Ascending aorta (tissue), 2 donors: ENCODE data around the gene PLCH1. TPM values are rescaled to one million over a fixed set of nuclear protein-coding genes. Genes with fewer than 3 reads are reported as not detected.

Experiments used
- DNase-seq, 2 donors: peaks; one replicate each; pipeline ENCODE4 v3.0.0-alpha.2; 2019; ENCODE audit warnings: low spot score in 2 of 2
- H3K27ac ChIP-seq, 2 donors: fragments of 200-600 bp; sonication (generic); one replicate each; pipeline ENCODE4 v1.5.1; 2016 to 2017; ENCODE audit warnings: mild to moderate bottlenecking in 1 of 2
- H3K27me3 ChIP-seq: fragments of 200-600 bp; sonication (generic); one replicate; pipeline ENCODE4 v1.5.1; 2017
- H3K36me3 ChIP-seq, 2 donors: fragments of 200-600 bp; sonication (generic); one replicate each; pipeline ENCODE4 v1.5.1; 2016
- H3K4me1 ChIP-seq, 2 donors: fragments of 200-600 bp; sonication (generic); one replicate each; pipeline ENCODE4 v1.5.1; 2016 to 2017; ENCODE audit warnings: mild to moderate bottlenecking in 1 of 2
- H3K4me3 ChIP-seq, 2 donors: fragments of 200-600 bp; sonication (generic); one replicate each; pipeline ENCODE4 v1.5.1; 2016 to 2017; ENCODE audit warnings: mild to moderate bottlenecking in 1 of 2
- H3K9me3 ChIP-seq, 2 donors: fragments of 200-600 bp; sonication (generic); one replicate each; pipeline ENCODE4 v1.5.1; 2016
- intact Hi-C: fragments of 100-400 bp; cut with DNase I; formaldehyde crosslinking; loops from one replicate; pipeline ENCODE4 v1.15.1; 2023
- total RNA-seq: library from RNA; depleted of rRNA; stranded (reverse); fragments of >200 nt; gene quantifications from one replicate; pipeline ENCODE4 v1.1.0, GENCODE V29; 2016
- TF ChIP-seq, protein P1 (sequence below), 3 experiments: fragments of 200-600 bp in 2 of 3; fragments of 450-650 bp in 1 of 3; sonication (generic) in 2 of 3; IDR thresholded peaks; one replicate each; pipeline ENCODE4 v1.5.1; 2016 to 2019; ENCODE audit warnings: antibody characterized with exemption in 3 of 3, mild to moderate bottlenecking in 1 of 3, moderate library complexity in 1 of 3

PLCH1 gene
- total RNA-seq, 1 donor from 2014 or later: not detected

DNA sequence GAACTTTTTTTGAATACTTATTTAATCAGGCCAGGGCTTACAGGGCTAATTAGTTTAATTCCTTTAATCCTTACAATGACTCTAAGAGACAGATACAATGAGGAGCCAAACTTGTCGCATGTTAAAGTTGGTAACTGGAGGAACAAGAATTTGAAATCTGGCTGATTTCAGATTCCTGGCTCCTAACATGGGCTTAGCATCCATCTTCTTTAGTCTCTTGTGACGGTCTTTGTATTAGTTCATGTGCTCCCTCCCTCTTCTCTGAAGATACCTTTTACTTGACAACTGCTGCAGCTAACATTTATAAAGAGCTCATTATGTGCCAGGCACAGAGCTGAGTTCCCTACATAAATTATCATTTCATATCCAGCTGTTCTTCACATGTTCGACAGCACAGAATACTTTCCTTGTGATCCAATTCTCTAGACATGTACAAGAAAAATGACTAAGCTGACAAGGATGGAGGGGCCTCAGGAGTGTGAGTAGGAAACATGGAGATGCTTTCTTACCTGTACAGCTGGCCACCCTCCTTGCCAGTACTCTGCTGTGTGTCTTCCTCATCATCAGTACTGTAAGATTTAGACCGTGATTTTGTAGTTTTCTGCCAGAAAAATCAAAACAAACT lies 244.6 kb downstream of the PLCH1 start:
- Histone ChIP-seq H3K4me1 (no peaks in the 10 kb centered on the region), H3K9me3 (no peaks in the 10 kb centered on the region), H3K36me3 (no peaks in the 10 kb centered on the region), H3K4me3 (no peak overlapping the region), H3K27ac (no peak overlapping the region), H3K27me3 (no peaks in the 10 kb centered on the region)
- DNase-seq: no peak
- TF ChIP-seq, protein P1, sequence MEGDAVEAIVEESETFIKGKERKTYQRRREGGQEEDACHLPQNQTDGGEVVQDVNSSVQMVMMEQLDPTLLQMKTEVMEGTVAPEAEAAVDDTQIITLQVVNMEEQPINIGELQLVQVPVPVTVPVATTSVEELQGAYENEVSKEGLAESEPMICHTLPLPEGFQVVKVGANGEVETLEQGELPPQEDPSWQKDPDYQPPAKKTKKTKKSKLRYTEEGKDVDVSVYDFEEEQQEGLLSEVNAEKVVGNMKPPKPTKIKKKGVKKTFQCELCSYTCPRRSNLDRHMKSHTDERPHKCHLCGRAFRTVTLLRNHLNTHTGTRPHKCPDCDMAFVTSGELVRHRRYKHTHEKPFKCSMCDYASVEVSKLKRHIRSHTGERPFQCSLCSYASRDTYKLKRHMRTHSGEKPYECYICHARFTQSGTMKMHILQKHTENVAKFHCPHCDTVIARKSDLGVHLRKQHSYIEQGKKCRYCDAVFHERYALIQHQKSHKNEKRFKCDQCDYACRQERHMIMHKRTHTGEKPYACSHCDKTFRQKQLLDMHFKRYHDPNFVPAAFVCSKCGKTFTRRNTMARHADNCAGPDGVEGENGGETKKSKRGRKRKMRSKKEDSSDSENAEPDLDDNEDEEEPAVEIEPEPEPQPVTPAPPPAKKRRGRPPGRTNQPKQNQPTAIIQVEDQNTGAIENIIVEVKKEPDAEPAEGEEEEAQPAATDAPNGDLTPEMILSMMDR (IDR thresholded peaks at IDR 0.05): no peak
- intact Hi-C loops: no loop called here

DNA sequence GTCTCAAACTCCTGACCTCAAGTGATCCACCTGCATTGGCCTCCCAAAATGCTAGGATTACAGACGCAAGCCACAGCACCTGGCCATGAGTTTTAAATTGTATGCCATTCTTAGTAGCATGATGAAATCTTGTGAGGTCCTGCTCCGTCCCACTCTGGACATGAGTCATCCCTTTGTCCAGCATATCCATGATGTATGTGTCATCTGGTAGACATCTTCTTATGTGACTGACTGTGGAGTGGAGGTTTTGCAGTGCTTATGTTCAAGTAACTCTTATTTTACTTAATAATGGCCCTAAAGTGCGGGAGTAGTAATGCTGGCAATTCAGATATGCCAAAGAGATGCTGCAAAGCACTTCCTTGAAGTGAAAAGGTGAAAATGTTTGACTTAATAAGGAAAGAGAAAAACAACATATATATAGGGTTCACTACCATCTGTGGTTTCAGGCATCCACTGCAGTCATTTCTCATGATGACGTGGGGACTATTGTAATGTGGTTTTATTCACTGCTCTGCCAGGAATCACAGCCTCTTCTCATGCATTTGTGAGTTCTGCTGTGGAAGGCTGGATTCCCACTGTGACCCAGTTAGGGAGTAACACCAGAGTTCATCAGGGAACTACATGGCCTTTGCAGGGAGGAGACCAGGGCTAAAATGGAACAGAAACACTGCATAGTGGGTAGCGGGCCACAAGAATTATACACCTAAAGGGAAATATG lies 246.8 kb downstream of the PLCH1 start:
- no peaks in the 10 kb centered on the region for H3K27me3 ChIP-seq
- no peaks in the 10 kb centered on the region for H3K9me3 ChIP-seq
- H3K4me1 ChIP-seq: no peaks in the 10 kb centered on the region
- TF ChIP-seq, protein P1 (IDR thresholded peaks at IDR 0.05): no peak
- no peaks in the 10 kb centered on the region for H3K36me3 ChIP-seq
- DNase-seq: no peak
- H3K4me3 ChIP-seq: no peak overlapping the region
- intact Hi-C loops: no loop called here
- no peak overlapping the region for H3K27ac ChIP-seq

DNA sequence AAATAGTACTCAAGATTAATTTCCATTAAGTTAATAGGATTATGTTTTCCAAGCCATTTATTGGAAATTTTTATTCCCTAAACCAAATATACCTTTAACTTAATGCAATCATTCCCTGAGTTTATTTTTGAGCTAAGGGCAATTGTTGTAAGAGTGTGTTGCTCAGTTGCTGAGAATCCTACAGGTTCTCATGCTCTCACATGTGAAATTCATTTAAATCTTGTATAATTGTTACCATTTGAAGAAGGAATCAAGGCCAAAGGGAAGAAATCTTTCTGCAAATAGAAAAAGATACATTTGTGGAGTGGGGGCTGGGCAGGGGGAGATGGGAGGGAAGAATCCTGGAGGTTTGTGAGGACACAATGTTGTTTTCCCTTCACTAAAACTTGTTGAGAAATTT lies 248.7 kb downstream of the PLCH1 start:
- Histone ChIP-seq H3K27ac (no peak overlapping the region), H3K27me3 (no peaks in the 10 kb centered on the region), H3K9me3 (no peaks in the 10 kb centered on the region), H3K4me1 (no peaks in the 10 kb centered on the region), H3K4me3 (no peak overlapping the region), H3K36me3 (no peaks in the 10 kb centered on the region)
- TF ChIP-seq, protein P1 (IDR thresholded peaks at IDR 0.05): no peak
- no peak for DNase-seq
- intact Hi-C loops: no loop called here

DNA sequence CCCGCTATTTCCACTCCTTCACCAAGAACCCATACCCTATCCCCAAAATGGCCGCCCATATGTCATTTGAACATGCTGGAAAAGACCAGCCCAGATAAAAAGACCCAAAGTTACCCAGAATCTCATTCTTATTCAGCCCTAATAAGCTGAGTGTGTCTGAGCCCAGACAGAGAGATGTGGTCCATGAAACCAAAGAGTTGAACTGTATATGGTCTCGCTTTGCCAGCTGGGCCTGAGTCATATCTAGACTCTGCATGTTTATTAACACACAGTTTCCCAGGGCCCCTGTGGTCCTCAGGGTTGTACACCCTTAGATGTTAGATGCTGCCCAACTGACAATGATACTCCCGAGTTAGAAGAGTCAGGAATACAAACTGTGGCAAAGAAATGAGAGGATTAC lies 249.5 kb downstream of the PLCH1 start:
- no peaks in the 10 kb centered on the region for H3K36me3 ChIP-seq
- no peak overlapping the region for H3K4me3 ChIP-seq
- intact Hi-C loops: no loop called here
- H3K27ac ChIP-seq: no peak overlapping the region
- no peaks in the 10 kb centered on the region for H3K27me3 ChIP-seq
- H3K4me1 ChIP-seq: no peaks in the 10 kb centered on the region
- H3K9me3 ChIP-seq: no peaks in the 10 kb centered on the region
- DNase-seq: no peak
- TF ChIP-seq, protein P1 (IDR thresholded peaks at IDR 0.05): no peak

DNA sequence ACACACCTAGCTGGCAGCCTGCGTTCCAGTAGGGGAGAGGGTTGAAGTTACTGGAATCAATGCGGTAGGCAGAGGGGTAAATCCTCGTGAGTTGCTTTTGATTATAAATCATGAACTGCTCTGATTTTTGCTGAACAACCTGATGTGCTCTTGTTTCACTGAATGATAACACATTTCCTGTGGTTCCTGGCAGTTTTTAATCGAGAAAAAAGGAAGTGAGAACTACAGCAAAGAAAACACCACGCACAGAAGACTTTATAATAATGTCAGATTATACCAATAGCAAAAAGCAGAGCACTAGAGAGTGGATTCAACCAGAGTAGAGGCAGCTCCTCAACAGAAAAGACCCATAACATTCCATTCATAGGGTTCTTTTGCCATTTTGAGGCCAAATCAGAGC lies 250.5 kb downstream of the PLCH1 start:
- Histone ChIP-seq H3K4me1 (no peaks in the 10 kb centered on the region), H3K27ac (no peak overlapping the region), H3K4me3 (no peak overlapping the region), H3K27me3 (no peaks in the 10 kb centered on the region), H3K36me3 (no peaks in the 10 kb centered on the region), H3K9me3 (no peaks in the 10 kb centered on the region)
- intact Hi-C loops: no loop called here
- no peak for DNase-seq
- TF ChIP-seq, protein P1 (IDR thresholded peaks at IDR 0.05): no peak
